NCI-H774 (cell line): ENCODE measurements around the gene CD47.

Experiments used
- DNase-seq: peaks from one replicate; lab custom pipeline; 2025; lab: John Stamatoyannopoulos, UW

Gene CD47

GRCh38 chr3:108013141-108014055 lies 77.4 kb downstream of the CD47 start:
- DNase-seq: no peak

- DNase-seq: no peak
Measured at GRCh38 chr3:108012304-108012703, 78.5 kb downstream of the CD47 start.

GRCh38 chr3:108011616-108012015 lies 79.2 kb downstream of the CD47 start:
- no peak for DNase-seq

- DNase-seq: no peak
Measured at GRCh38 chr3:108008931-108009639, 81.7 kb downstream of the CD47 start.

- DNase-seq: no peak
Measured at GRCh38 chr3:108008106-108008505, 82.7 kb downstream of the CD47 start.

- DNase-seq: no peak
Measured at GRCh38 chr3:108006881-108007331, 83.9 kb downstream of the CD47 start.

- no peak for DNase-seq
Measured at GRCh38 chr3:108006077-108006771, 84.6 kb downstream of the CD47 start.

- no peak for DNase-seq
Measured at GRCh38 chr3:108004647-108005046, 86.2 kb downstream of the CD47 start.

GRCh38 chr3:108001457-108001856 lies 89.4 kb downstream of the CD47 start:
- DNase-seq: no peak

GRCh38 chr3:107999215-107999775 lies 91.5 kb downstream of the CD47 start:
- no peak for DNase-seq

- no peak for DNase-seq
Measured at GRCh38 chr3:107997671-107998070, 93.2 kb downstream of the CD47 start.

GRCh38 chr3:107995823-107996222 lies 95.0 kb downstream of the CD47 start:
- no peak for DNase-seq

- DNase-seq: no peak
Measured at GRCh38 chr3:107994956-107995715, 95.7 kb downstream of the CD47 start.

- DNase-seq: no peak
Measured at GRCh38 chr3:107994181-107994580, 96.7 kb downstream of the CD47 start.

GRCh38 chr3:107993771-107994170 lies 97.1 kb downstream of the CD47 start:
- no peak for DNase-seq
